DND-41 (cell line): Measurements from ENCODE around the gene LRRC53.

Experiments used
- ATAC-seq: fragments of 200-7000 bp; cut with Tn5 transposase; 3 replicates; pipeline ENCODE4 v1.9.1; 2021; ENCODE audit warnings: low read depth; ENCODE audit not compliant: insufficient read depth
- DNase-seq: peaks from one replicate; pipeline ENCODE4 v3.0.0-alpha.2; 2020
- H2AFZ ChIP-seq: 2 replicates; pipeline ENCODE4 v1.6.0; 2012; ENCODE audit warnings: low read depth, low read length
- H3K27ac ChIP-seq: 2 replicates; pipeline ENCODE4 v1.5.1; 2012; ENCODE audit warnings: low read length, inconsistent platforms
- H3K27me3 ChIP-seq: fragments of 200-600 bp; sonication (generic); 2 replicates; pipeline ENCODE4 v1.6.0; 2012; ENCODE audit warnings: low read length, mild to moderate bottlenecking, inconsistent platforms; ENCODE audit not compliant: insufficient read depth, poor library complexity
- H3K36me3 ChIP-seq: 2 replicates; pipeline ENCODE4 v1.5.1; 2012; ENCODE audit warnings: low read length, inconsistent platforms; ENCODE audit not compliant: insufficient read depth
- H3K4me1 ChIP-seq: 2 replicates; pipeline ENCODE4 v1.5.1; 2012; ENCODE audit warnings: mild to moderate bottlenecking, low read length; ENCODE audit not compliant: insufficient read depth
- H3K4me2 ChIP-seq: 2 replicates; pipeline ENCODE4 v1.6.0; 2012; ENCODE audit warnings: mild to moderate bottlenecking, moderate library complexity, low read length, inconsistent platforms; ENCODE audit not compliant: insufficient read depth
- H3K4me3 ChIP-seq, 2 experiments: fragments of 200-600 bp in 1 of 2; shearing (Covaris generic) in 1 of 2; 2 replicates each; pipeline ENCODE4 v1.5.1; 2012 to 2016; ENCODE audit warnings: inconsistent platforms in 2 of 2, low read length in 2 of 2, mild to moderate bottlenecking in 2 of 2, low read depth in 1 of 2, moderate library complexity in 1 of 2
- H3K79me2 ChIP-seq: 2 replicates; pipeline ENCODE4 v1.6.0; 2012; ENCODE audit warnings: low read length, inconsistent platforms; ENCODE audit not compliant: insufficient read depth
- H3K9ac ChIP-seq: 2 replicates; pipeline ENCODE4 v1.6.0; 2012; ENCODE audit warnings: low read depth, mild to moderate bottlenecking, inconsistent platforms, low read length, moderate library complexity
- H3K9me3 ChIP-seq: 2 replicates; pipeline ENCODE4 v1.5.1; 2012; ENCODE audit warnings: low read length, moderate library complexity, mild to moderate bottlenecking, inconsistent platforms; ENCODE audit not compliant: insufficient read depth, severe bottlenecking
- H4K20me1 ChIP-seq: 2 replicates; pipeline ENCODE4 v1.6.0; 2012; ENCODE audit warnings: low read length; ENCODE audit not compliant: insufficient read depth
- EZH2 ChIP-seq: IDR thresholded peaks from 3 replicates; pipeline ENCODE4 v1.6.1; 2012; ENCODE audit warnings: borderline replicate concordance, low read depth, mild to moderate bottlenecking, moderate library complexity, low read length, inconsistent platforms; ENCODE audit not compliant: severe bottlenecking
- TF ChIP-seq, protein P1 (sequence below): IDR thresholded peaks from 2 replicates; pipeline ENCODE4 v1.5.1; 2012; ENCODE audit warnings: borderline replicate concordance, low read length, moderate library complexity, mild to moderate bottlenecking; ENCODE audit not compliant: poor library complexity, severe bottlenecking; ENCODE audit errors: extremely low read depth

LRRC53 gene, protein sequence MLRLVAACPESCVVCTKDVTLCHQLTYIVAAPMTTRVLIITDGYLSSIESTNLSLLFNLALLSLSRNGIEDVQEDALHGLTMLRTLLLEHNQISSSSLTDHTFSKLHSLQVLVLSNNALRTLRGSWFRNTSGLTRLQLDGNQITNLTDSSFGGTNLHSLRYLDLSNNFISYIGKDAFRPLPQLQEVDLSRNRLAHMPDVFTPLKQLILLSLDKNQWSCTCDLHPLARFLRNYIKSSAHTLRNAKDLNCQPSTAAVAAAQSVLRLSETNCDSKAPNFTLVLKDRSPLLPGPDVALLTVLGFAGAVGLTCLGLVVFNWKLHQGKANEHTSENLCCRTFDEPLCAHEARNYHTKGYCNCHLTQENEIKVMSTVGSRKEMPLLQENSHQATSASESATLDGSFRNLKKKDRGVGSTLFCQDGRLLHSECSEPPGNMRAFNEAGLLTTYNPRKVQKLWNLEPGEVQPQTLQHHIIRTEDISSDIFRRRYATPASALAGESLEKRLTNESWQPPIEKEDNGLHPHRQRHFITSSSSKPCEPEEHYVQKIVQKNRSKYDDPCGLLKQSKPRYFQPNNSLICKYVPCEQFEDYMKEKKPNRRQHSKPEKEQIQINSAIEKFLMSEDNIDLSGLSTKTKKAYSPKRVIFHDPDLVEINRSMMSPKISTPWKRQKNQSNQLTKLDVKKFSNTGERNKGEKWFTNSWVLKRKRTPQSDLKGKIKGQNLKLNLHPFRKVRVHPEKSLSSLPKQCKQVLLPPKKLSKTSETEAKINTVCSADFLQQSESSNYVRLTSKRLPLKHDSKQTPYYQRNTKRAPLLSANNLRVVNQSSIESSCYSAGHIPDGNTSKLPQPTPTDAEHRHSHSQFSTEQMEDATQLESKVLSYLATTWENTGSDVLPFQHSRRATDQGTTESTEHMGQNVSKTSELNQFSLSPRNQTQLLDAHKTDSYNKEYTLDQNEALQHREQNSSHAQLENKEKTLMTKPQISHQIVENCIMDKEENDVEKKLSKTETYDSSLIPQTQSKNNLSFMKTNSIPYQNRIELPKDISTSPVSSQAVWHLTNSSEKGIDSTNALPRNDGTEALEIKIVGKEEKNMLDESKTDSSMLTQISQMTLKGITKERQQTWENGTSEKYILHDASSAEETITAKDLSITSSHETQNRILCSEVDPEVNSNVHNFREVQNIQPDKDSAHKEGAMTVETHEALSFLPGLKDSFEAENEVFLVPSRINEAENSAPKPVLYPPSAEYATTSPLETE

DNA sequence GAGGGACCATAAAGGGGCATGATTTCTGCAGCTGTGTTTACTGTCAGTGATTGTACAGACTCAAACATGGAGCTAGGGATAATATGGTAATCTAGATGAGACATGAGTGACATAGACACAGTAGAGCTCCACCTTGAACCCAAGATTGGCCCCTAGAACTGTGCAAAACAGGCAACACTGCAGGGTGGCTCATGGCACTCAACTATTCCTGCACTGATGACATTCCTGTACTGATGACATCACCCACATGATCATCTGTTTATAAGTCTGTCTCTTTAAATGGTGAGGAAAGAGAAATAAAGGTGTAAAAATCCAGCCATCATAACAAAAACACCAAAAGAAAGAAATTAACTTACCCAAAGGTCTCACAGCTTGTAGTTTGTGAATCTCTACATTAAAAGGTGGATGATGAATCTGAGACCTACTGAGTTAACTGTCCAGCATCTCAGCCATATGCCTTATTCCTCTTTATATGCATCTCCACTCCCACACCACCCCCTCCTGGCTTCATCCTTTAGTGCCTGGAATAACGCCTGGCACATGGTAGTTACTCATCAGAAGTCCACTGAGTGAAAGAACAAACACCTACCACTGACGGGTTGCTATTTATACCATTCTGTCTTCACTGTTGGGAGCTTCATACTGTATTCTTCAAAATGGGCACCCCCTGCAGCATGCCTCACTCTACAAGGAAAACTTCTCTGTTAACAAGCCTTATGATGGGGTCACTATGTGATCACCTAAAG, at the start of gene LRRC53:
TSS of gene LRRC53 (minus strand) at position 442 of the 746 bp plus-strand sequence. CDS start 29,262 bp downstream, outside the sequence.
- ATAC-seq (no peak), DNase-seq (no peak)
- H3K4me2 ChIP-seq = no peak within 1 kb of the TSS
- no peak within 1 kb of the TSS for H2AFZ ChIP-seq
- H4K20me1 ChIP-seq = no peaks in the 10 kb centered on the region
- no peaks in the 10 kb centered on the region for H3K27me3 ChIP-seq
- H3K9ac ChIP-seq = no peak within 1 kb of the TSS
- TF ChIP-seq, protein P1, sequence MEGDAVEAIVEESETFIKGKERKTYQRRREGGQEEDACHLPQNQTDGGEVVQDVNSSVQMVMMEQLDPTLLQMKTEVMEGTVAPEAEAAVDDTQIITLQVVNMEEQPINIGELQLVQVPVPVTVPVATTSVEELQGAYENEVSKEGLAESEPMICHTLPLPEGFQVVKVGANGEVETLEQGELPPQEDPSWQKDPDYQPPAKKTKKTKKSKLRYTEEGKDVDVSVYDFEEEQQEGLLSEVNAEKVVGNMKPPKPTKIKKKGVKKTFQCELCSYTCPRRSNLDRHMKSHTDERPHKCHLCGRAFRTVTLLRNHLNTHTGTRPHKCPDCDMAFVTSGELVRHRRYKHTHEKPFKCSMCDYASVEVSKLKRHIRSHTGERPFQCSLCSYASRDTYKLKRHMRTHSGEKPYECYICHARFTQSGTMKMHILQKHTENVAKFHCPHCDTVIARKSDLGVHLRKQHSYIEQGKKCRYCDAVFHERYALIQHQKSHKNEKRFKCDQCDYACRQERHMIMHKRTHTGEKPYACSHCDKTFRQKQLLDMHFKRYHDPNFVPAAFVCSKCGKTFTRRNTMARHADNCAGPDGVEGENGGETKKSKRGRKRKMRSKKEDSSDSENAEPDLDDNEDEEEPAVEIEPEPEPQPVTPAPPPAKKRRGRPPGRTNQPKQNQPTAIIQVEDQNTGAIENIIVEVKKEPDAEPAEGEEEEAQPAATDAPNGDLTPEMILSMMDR = no peak
- no peak for TF ChIP-seq EZH2
- H3K4me3 ChIP-seq = no peak within 1 kb of the TSS
- no peaks in the 10 kb centered on the region for H3K4me1 ChIP-seq
- H3K79me2 ChIP-seq = no peaks in the 10 kb centered on the region
- no peak within 1 kb of the TSS for H3K27ac ChIP-seq
- H3K36me3 ChIP-seq = no peaks in the 10 kb centered on the region
- H3K9me3 ChIP-seq = no peaks in the 10 kb centered on the region

DNA sequence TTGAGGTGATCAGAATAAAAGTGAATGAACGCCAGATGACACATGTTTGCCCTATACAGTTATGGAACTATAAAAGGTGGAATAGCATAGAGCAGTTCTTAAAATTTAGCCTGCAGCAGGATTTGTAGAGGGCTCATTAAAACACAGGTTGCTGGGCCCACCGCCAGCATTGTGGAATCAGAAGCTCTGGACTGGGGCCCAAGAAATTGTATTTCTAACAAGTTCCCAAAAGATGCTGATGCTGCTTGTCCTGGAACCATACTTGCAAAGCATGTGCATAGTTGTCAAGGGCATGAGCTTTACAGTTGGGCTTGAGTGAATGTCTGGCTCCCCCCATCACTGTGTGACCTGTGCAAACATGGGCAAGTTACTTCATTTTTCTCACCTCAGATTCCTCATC, 37.5 kb upstream of the LRRC53 start:
- Histone ChIP-seq H3K4me3 (no peak overlapping the region), H2AFZ (no peak overlapping the region), H3K9ac (no peak overlapping the region), H3K36me3 (no peaks in the 10 kb centered on the region), H4K20me1 (no peaks in the 10 kb centered on the region), H3K79me2 (no peaks in the 10 kb centered on the region), H3K27me3 (no peaks in the 10 kb centered on the region), H3K9me3 (no peaks in the 10 kb centered on the region), H3K4me2 (no peak overlapping the region), H3K27ac (no peak overlapping the region), H3K4me1 (no peaks in the 10 kb centered on the region)
- TF ChIP-seq EZH2 = no peak
- no peak for DNase-seq
- ATAC-seq = no peak

DNA sequence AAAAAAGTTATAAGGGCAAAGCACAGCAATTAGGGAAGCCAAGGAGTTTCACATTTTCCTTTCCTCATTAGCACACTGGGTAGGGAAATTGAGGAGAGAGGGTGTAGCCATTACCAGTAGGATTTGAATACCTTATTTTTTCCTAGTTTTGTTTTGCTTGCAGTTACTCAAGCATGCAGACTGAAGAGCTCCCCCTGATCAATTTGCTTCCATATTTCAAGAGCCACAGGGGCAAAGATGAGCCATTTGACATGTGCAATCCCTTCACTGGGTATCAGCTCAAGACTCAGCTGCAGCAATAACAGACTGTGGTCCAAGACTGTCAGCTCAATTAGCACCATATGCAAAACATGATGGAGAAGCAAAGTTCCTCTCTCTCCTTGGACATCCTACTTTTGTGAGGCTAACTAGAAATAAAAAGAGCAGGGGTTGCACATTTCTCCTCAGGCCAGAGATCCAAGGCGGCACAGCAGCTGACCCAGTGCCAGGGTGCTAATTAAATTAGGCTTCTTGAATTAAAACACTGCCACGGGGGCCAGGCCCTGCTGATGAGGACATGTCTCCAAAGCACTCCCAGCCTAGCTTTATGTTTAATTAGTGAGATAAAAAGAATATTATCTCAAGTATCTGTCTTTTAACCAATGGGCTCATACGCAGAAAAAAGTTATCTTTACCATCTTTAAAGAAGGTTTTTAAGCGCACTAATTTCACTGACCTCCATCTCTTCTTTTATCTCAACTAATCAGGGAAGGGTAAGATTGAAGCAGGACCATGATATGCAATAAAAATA, 36.7 kb upstream of the LRRC53 start:
- ATAC-seq = no peak
- H3K36me3 ChIP-seq = no peaks in the 10 kb centered on the region
- no peaks in the 10 kb centered on the region for H3K79me2 ChIP-seq
- DNase-seq = no peak
- no peaks in the 10 kb centered on the region for H3K4me1 ChIP-seq
- no peak overlapping the region for H3K9ac ChIP-seq
- no peak overlapping the region for H3K27ac ChIP-seq
- TF ChIP-seq, protein P1 = no peak
- TF ChIP-seq EZH2 = no peak
- no peaks in the 10 kb centered on the region for H4K20me1 ChIP-seq
- no peaks in the 10 kb centered on the region for H3K9me3 ChIP-seq
- no peak overlapping the region for H3K4me3 ChIP-seq
- no peaks in the 10 kb centered on the region for H3K27me3 ChIP-seq
- no peak overlapping the region for H3K4me2 ChIP-seq
- H2AFZ ChIP-seq = no peak overlapping the region
